ENCODE results near the gene SLC2A4. TPM values are rescaled to one million over a fixed set of nuclear protein-coding genes. Genes with fewer than 3 reads are reported as not detected.

SLC2A4 gene
- total RNA-seq, 1 experiment from 2014 or later: 0.19 TPM

DNA sequence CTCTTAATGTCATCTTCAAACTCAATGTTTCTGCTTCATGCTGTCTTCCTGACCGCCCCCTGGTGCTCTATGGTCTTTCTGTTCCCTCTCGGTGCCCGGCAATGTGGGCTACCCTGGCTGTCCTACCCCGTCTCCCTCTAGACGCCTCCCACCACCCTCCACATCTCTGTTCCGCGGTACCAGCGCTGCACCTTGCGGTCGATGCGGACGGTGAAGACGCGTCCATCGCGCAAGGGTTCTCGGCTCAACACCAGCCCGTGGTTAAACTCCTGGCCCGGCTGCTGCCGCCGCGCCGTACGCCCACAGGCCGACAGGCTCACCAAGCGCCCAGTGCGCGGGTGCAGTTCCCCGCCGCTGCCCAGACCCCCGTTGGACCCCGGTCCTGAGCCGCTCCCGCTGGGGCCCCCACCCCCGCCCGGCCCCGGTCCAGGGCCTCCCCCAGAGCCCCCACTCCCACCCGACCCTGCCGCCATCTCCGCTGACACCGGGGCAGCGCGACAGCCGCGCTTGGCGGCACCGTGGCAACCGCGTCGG is 47.4 kb downstream of the SLC2A4 start, which contains the start of gene NEURL4:
Gene NEURL4 (minus strand): TSS at position 496 of the 534 bp plus-strand sequence. CDS start 23 bp downstream, at position 473.
- Mint-ChIP-seq H3K9me3 (ENCODE audit: low read depth, unreplicated experiment) (no peaks in the 10 kb centered on the region), H3K4me1 (ENCODE audit: low read depth, unreplicated experiment) (peaks cover 16% of the 10 kb centered on the region), H3K4me3 (ENCODE audit: low read depth, unreplicated experiment) (peak within 1 kb of the TSS; percentile 85), H3K27ac (ENCODE audit: unreplicated experiment) (peak within 1 kb of the TSS; percentile 98), H3K27me3 (ENCODE audit: unreplicated experiment) (peaks cover 20% of the 10 kb centered on the region), H3K36me3 (ENCODE audit: insufficient read depth, unreplicated experiment) (peaks cover 23% of the 10 kb centered on the region)
- no TSS peak for BruUV-seq (replicated peaks)
- CTCF ChIA-PET: interaction anchor here (0.6 to 1.4 kb wide), 5 partner anchors 12 to 348 kb away, joined by 3 to 7 read pairs (median 4); no protein-coding TSS in a partner anchor
- no peak for TF ChIP-seq CTCF (IDR thresholded peaks at IDR 0.05; ENCODE audit: unreplicated experiment)
- intact Hi-C loops (cut with micrococcal nuclease; ENCODE audit: unreplicated experiment): no loop called here
- no peak for DNase-seq

GRCh38 chr17:7329374-7329996 is 48.0 kb downstream of the SLC2A4 start:
- TF ChIP-seq CTCF (IDR thresholded peaks at IDR 0.05; ENCODE audit: unreplicated experiment): no peak
- Mint-ChIP-seq H3K4me1 (ENCODE audit: low read depth, unreplicated experiment) (peaks cover 16% of the 10 kb centered on the region), H3K9me3 (ENCODE audit: low read depth, unreplicated experiment) (no peaks in the 10 kb centered on the region), H3K4me3 (ENCODE audit: low read depth, unreplicated experiment) (peak overlapping the region; percentile 85), H3K27me3 (ENCODE audit: unreplicated experiment) (peaks cover 20% of the 10 kb centered on the region), H3K36me3 (ENCODE audit: insufficient read depth, unreplicated experiment) (peaks cover 19% of the 10 kb centered on the region), H3K27ac (ENCODE audit: unreplicated experiment) (peak overlapping the region; percentile 98)
- intact Hi-C loops (cut with micrococcal nuclease; ENCODE audit: unreplicated experiment): no loop called here
- CTCF ChIA-PET: interaction anchor here (0.6 to 1.4 kb wide), 7 partner anchors 11 to 347 kb away, joined by 3 to 7 read pairs (median 4); partner anchors contain the start of gene TMEM256
- no TSS peak for BruUV-seq (replicated peaks)
- DNase-seq: peak; percentile 92

DNA sequence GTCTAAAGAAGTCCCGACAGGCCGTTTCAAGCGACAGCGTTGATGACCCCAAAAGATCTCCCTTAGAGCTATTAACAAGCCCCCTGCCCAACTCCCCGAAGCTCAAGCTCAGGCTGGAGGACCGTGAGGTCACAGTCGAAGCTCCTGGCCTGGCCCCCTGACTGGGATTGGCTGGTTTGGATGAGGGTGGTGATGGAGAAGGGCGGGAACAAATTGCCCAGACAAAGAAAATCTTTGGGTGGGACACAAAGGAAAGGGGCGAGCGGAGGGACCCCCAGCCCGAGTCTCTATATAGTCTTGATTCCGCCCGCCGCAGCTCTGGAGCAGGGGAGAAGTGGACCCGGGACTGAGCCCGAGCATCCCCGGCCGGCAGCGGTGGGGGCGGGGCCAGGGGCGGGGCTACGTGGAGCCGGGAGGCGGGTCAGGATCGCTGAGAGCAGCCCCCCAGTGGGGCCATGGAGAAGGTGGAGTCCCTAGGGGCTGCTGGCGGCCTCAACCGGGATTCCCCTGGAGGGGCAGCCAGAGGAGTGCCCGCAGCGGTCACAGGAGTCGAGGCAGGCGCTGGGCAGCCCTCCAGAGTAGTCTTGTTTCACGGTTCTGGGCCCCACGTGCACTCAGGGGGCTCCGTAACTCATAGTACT is 48.6 kb downstream of the SLC2A4 start:
- Mint-ChIP-seq H3K4me1 (ENCODE audit: low read depth, unreplicated experiment) (peaks cover 16% of the 10 kb centered on the region), H3K27ac (ENCODE audit: unreplicated experiment) (peak overlapping the region; percentile 98), H3K36me3 (ENCODE audit: insufficient read depth, unreplicated experiment) (peaks cover 18% of the 10 kb centered on the region), H3K27me3 (ENCODE audit: unreplicated experiment) (peaks cover 20% of the 10 kb centered on the region), H3K4me3 (ENCODE audit: low read depth, unreplicated experiment) (peak overlapping the region; percentile 85), H3K9me3 (ENCODE audit: low read depth, unreplicated experiment) (no peaks in the 10 kb centered on the region)
- no TSS peak for BruUV-seq (replicated peaks)
- CTCF ChIA-PET: interaction anchor here (0.6 to 1.4 kb wide), 4 partner anchors 15 to 284 kb away, joined by 3 to 7 read pairs (median 4); partner anchors contain the start of gene TMEM256
- DNase-seq: peak; percentile 71
- intact Hi-C loops (cut with micrococcal nuclease; ENCODE audit: unreplicated experiment): no loop called here
- no peak for TF ChIP-seq CTCF (IDR thresholded peaks at IDR 0.05; ENCODE audit: unreplicated experiment)

- CTCF ChIA-PET: no interaction called here
Observed at GRCh38 chr17:7330638-7331015, 49.1 kb downstream of the SLC2A4 start.

More at GRCh38 chr17:7330638-7331015, 49.1 kb downstream of the SLC2A4 start:
- DNase-seq: no peak
- Mint-ChIP-seq H3K4me1 (ENCODE audit: low read depth, unreplicated experiment) (peaks cover 16% of the 10 kb centered on the region), H3K4me3 (ENCODE audit: low read depth, unreplicated experiment) (no peak overlapping the region), H3K9me3 (ENCODE audit: low read depth, unreplicated experiment) (no peaks in the 10 kb centered on the region), H3K27me3 (ENCODE audit: unreplicated experiment) (peaks cover 20% of the 10 kb centered on the region), H3K27ac (ENCODE audit: unreplicated experiment) (peak overlapping the region; percentile 21), H3K36me3 (ENCODE audit: insufficient read depth, unreplicated experiment) (peaks cover 18% of the 10 kb centered on the region)
- intact Hi-C loops (cut with micrococcal nuclease; ENCODE audit: unreplicated experiment): no loop called here
- TF ChIP-seq CTCF (IDR thresholded peaks at IDR 0.05; ENCODE audit: unreplicated experiment): no peak
- no TSS peak for BruUV-seq (replicated peaks)

Data from Calu3 (cell line).